Measurements from ENCODE around the gene GPR150.

Gene GPR150

DNA sequence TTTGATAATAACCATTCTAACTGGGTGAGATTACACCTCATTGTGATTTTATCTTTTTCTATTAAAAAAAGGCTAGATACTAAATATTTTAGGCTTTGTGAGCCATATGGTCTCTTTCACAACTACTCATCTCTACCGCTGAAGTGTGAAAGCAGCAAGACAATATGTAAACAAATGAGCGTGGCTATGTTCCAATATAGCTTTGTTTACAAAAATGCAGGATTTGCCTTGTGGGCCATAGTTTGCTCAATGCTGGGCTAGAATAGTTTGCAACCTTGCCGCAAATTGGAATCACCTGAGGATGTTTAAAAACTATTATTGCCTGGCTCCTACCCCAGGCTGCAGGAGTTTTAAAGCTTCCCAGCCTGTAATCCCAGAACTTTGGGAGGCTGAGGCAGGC is 10.2 kb upstream of the GPR150 start:
- no peak overlapping the region for H3K9ac ChIP-seq (ENCODE audit: low read length)
- peaks cover 6% of the 10 kb centered on the region for H3K9me3 ChIP-seq (ENCODE audit: control insufficient read depth, low read length)
- no peaks in the 10 kb centered on the region for H3K4me1 ChIP-seq (ENCODE audit: control insufficient read depth, insufficient read depth, low read length)
- H3K4me3 ChIP-seq (ENCODE audit: low read length): no peak overlapping the region
- no peaks in the 10 kb centered on the region for H3K27me3 ChIP-seq (replicated peaks; ENCODE audit: control insufficient read depth, insufficient read depth, low read length)
- H3K36me3 ChIP-seq (ENCODE audit: control insufficient read depth, insufficient read depth, low read length, severe bottlenecking): no peaks in the 10 kb centered on the region
- DNase-seq (ENCODE audit: low read depth): no peak

DNA sequence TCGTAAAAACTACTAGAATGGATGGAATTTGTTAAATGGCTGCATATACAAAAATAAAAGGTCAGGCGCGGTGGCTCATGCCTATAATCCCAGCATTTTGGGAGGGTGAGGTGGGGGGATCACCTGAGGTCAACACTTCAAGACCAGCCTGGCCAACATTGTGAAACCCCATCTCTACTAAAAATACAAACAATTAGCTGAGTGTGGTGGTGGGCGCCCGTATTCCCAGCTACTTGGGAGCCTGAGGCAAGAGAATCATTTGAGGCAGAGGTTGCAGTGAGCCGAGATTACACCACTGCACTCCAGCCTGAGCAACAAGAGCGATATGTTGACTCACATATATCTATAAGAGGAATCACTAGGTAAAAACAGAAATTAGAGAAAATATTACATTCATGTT is 9.3 kb upstream of the GPR150 start:
- no peak overlapping the region for H3K4me3 ChIP-seq (ENCODE audit: low read length)
- no peak for DNase-seq (ENCODE audit: low read depth)
- peaks cover 6% of the 10 kb centered on the region for H3K9me3 ChIP-seq (ENCODE audit: control insufficient read depth, low read length)
- no peak overlapping the region for H3K9ac ChIP-seq (ENCODE audit: low read length)
- no peaks in the 10 kb centered on the region for H3K4me1 ChIP-seq (ENCODE audit: control insufficient read depth, insufficient read depth, low read length)
- H3K36me3 ChIP-seq (ENCODE audit: control insufficient read depth, insufficient read depth, low read length, severe bottlenecking): no peaks in the 10 kb centered on the region
- H3K27me3 ChIP-seq (replicated peaks; ENCODE audit: control insufficient read depth, insufficient read depth, low read length): no peaks in the 10 kb centered on the region

DNA sequence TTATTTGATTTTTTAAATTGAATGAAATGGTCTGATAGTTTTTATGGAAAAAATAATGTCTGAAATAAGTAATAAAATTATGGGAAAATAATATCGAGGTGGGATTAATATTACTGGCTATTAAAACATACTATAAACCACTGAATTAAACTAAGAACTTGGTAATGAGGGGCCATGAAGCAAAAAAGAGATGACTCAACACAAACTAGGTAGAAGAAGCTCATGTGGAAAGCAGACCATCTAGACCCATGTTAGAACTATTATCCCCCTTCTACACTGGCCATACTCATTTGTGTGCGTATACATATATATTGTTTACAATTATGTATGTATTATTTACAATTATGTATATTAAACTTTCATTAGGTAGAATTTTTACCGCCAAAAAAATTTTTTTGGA is 8.5 kb upstream of the GPR150 start:
- Histone ChIP-seq H3K4me1 (ENCODE audit: control insufficient read depth, insufficient read depth, low read length) (peaks cover 1% of the 10 kb centered on the region), H3K27me3 (replicated peaks; ENCODE audit: control insufficient read depth, insufficient read depth, low read length) (no peaks in the 10 kb centered on the region), H3K36me3 (ENCODE audit: control insufficient read depth, insufficient read depth, low read length, severe bottlenecking) (no peaks in the 10 kb centered on the region), H3K9ac (ENCODE audit: low read length) (no peak overlapping the region), H3K4me3 (ENCODE audit: low read length) (no peak overlapping the region), H3K9me3 (ENCODE audit: control insufficient read depth, low read length) (peaks cover 6% of the 10 kb centered on the region)
- DNase-seq (ENCODE audit: low read depth): no peak

DNA sequence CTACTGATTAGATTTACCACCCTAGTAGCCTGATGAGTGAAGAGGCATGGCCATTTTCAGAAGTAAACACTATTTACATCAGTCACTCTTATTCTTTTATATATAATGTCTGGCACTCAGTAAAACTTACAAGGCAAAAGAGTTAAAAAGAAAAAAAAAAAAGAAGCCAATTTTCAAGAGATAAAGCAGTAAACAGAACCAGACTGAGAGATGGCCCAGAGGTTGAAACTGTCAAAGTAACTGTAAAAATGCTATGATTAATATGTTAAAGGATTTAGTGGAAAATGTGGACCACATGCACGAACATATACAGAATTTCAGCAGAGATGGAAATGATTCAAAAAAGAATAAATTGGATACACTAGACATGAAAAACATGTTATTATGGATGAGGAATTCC is 6.4 kb upstream of the GPR150 start:
- no peak for DNase-seq (ENCODE audit: low read depth)
- Histone ChIP-seq H3K4me1 (ENCODE audit: control insufficient read depth, insufficient read depth, low read length) (peaks cover 9% of the 10 kb centered on the region), H3K4me3 (ENCODE audit: low read length) (no peak overlapping the region), H3K36me3 (ENCODE audit: control insufficient read depth, insufficient read depth, low read length, severe bottlenecking) (no peaks in the 10 kb centered on the region), H3K9me3 (ENCODE audit: control insufficient read depth, low read length) (peaks cover 6% of the 10 kb centered on the region), H3K27me3 (replicated peaks; ENCODE audit: control insufficient read depth, insufficient read depth, low read length) (no peaks in the 10 kb centered on the region), H3K9ac (ENCODE audit: low read length) (no peak overlapping the region)

GRCh38 chr5:95615164-95615467 is 4.8 kb upstream of the GPR150 start:
- Histone ChIP-seq H3K4me3 (ENCODE audit: low read length) (no peak overlapping the region), H3K36me3 (ENCODE audit: control insufficient read depth, insufficient read depth, low read length, severe bottlenecking) (no peaks in the 10 kb centered on the region), H3K27me3 (replicated peaks; ENCODE audit: control insufficient read depth, insufficient read depth, low read length) (no peaks in the 10 kb centered on the region), H3K4me1 (ENCODE audit: control insufficient read depth, insufficient read depth, low read length) (peaks cover 23% of the 10 kb centered on the region), H3K9ac (ENCODE audit: low read length) (no peak overlapping the region), H3K9me3 (ENCODE audit: control insufficient read depth, low read length) (peaks cover 6% of the 10 kb centered on the region)
- DNase-seq (ENCODE audit: low read depth): no peak

DNA sequence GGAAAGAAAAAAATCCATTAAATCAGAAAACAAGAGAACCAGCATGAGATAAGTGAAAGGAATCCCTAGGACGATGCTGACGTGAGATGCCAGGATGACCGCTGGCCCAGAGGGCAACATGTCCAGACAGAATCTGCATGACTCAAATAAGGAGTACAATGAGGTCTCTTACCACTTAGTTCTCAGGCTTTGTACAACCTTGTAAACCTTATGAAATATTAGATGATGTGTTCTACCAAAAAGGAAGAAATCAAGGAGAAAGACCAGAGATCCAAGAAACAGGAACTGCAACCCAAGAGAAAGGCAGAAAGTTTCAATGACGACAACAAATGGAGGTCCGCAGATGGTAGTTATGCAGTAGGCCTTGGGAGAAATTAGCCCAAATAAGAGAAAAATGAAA is 2.8 kb upstream of the GPR150 start:
- H3K9ac ChIP-seq (ENCODE audit: low read length): no peak overlapping the region
- peak; percentile 46 for DNase-seq (ENCODE audit: low read depth)
- H3K27me3 ChIP-seq (replicated peaks; ENCODE audit: control insufficient read depth, insufficient read depth, low read length): no peaks in the 10 kb centered on the region
- no peaks in the 10 kb centered on the region for H3K36me3 ChIP-seq (ENCODE audit: control insufficient read depth, insufficient read depth, low read length, severe bottlenecking)
- H3K4me3 ChIP-seq (ENCODE audit: low read length): no peak overlapping the region
- H3K4me1 ChIP-seq (ENCODE audit: control insufficient read depth, insufficient read depth, low read length): peaks cover 24% of the 10 kb centered on the region
- H3K9me3 ChIP-seq (ENCODE audit: control insufficient read depth, low read length): peaks cover 6% of the 10 kb centered on the region

DNA sequence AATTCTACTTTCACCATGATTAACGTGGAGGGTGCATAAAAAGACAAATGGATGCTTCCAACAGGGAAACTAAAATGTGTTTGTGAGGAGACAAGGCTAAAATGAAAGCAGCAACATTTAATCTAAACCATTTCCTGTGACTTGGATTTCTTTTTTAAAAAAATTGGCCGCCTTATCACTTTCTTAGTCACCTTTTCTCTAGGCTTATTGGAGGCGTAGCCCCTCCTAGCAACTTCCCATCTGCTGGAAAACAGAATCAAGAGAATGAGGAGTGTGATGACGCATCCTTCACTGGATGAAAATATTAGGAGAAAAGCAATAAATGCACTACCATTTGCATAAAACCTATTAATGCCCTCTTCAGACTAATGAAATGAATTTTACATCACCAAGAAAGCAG is 791 bp upstream of the GPR150 start:
- Histone ChIP-seq H3K4me1 (ENCODE audit: control insufficient read depth, insufficient read depth, low read length) (peaks cover 24% of the 10 kb centered on the region), H3K27me3 (replicated peaks; ENCODE audit: control insufficient read depth, insufficient read depth, low read length) (no peaks in the 10 kb centered on the region), H3K4me3 (ENCODE audit: low read length) (peak overlapping the region; percentile 81), H3K9ac (ENCODE audit: low read length) (peak overlapping the region; percentile 82), H3K36me3 (ENCODE audit: control insufficient read depth, insufficient read depth, low read length, severe bottlenecking) (no peaks in the 10 kb centered on the region), H3K9me3 (ENCODE audit: control insufficient read depth, low read length) (no peaks in the 10 kb centered on the region)
- DNase-seq (ENCODE audit: low read depth): no peak

GRCh38 chr5:95619514-95620029 is 315 bp upstream of the GPR150 start:
- Histone ChIP-seq H3K9me3 (ENCODE audit: control insufficient read depth, low read length) (no peaks in the 10 kb centered on the region), H3K9ac (ENCODE audit: low read length) (peak overlapping the region; percentile 82), H3K4me1 (ENCODE audit: control insufficient read depth, insufficient read depth, low read length) (peaks cover 24% of the 10 kb centered on the region), H3K4me3 (ENCODE audit: low read length) (peak overlapping the region; percentile 81), H3K27me3 (replicated peaks; ENCODE audit: control insufficient read depth, insufficient read depth, low read length) (no peaks in the 10 kb centered on the region), H3K36me3 (ENCODE audit: control insufficient read depth, insufficient read depth, low read length, severe bottlenecking) (no peaks in the 10 kb centered on the region)
- DNase-seq (ENCODE audit: low read depth): no peak

DNA sequence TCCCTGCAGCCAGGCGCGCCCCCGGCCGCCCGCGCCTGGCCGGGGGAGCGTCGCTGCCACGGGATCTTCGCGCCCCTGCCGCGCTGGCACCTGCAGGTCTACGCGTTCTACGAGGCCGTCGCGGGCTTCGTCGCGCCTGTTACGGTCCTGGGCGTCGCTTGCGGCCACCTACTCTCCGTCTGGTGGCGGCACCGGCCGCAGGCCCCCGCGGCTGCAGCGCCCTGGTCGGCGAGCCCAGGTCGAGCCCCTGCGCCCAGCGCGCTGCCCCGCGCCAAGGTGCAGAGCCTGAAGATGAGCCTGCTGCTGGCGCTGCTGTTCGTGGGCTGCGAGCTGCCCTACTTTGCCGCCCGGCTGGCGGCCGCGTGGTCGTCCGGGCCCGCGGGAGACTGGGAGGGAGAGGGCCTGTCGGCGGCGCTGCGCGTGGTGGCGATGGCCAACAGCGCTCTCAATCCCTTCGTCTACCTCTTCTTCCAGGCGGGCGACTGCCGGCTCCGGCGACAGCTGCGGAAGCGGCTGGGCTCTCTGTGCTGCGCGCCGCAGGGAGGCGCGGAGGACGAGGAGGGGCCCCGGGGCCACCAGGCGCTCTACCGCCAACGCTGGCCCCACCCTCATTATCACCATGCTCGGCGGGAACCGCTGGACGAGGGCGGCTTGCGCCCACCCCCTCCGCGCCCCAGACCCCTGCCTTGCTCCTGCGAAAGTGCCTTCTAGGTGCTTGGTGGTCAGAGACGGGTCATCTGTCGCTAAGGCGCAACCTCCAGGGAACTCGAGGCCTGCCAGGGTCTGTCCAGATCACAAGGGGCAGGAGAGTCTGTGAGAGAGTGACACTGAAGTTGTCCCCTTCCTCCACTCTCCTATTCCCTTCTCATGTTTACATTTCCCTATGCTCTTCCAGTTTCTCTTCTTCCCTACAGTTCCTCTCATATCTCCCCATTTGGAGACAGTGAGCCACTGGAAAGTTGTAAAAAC is 1.3 kb downstream of the GPR150 start:
- Histone ChIP-seq H3K36me3 (ENCODE audit: control insufficient read depth, insufficient read depth, low read length, severe bottlenecking) (no peaks in the 10 kb centered on the region), H3K27me3 (replicated peaks; ENCODE audit: control insufficient read depth, insufficient read depth, low read length) (no peaks in the 10 kb centered on the region)
- DNase-seq (ENCODE audit: low read depth): peak; percentile 38

DNA sequence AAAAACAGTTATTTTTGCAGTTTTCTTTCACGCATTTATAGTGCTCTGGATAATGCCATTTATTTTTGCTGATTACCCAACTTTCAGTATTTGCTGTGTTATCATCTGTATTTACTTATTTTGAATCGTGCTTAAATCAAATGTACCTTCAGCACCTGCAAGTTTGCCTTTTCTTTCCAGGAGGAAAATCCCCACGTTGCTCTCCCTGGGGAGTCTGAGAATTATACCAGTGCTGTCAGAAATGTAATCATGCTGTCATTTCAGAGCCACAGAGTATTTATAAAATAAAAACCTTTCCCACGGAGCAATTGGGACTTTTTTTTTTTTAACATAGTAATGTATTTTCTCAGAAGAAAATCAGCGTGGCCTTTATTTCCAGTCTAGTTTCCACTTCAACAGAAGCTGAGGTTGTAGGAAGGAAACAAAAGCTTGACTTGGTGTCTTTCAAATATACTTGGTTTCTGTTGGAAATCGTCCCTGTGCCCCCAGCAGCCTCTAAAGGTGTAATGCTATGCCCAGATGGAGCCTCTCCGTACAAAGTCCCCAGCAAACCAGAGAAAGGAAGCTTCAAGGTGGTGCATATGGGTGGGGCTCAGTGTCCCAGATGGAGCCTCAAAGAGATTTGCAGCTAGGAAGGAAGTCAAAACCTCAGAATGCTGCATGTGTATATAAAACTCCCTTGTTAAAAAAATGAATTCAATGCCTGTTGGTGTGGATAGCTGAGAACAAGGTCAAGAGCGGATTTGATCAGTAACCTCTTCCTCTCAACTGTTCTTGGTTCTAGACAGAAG is 2.1 kb downstream of the GPR150 start:
- H3K36me3 ChIP-seq (ENCODE audit: control insufficient read depth, insufficient read depth, low read length, severe bottlenecking): no peaks in the 10 kb centered on the region
- H3K27me3 ChIP-seq (replicated peaks; ENCODE audit: control insufficient read depth, insufficient read depth, low read length): no peaks in the 10 kb centered on the region
- no peaks in the 10 kb centered on the region for H3K9me3 ChIP-seq (ENCODE audit: control insufficient read depth, low read length)
- no peak overlapping the region for H3K9ac ChIP-seq (ENCODE audit: low read length)
- peaks cover 24% of the 10 kb centered on the region for H3K4me1 ChIP-seq (ENCODE audit: control insufficient read depth, insufficient read depth, low read length)
- H3K4me3 ChIP-seq (ENCODE audit: low read length): no peak overlapping the region
- DNase-seq (ENCODE audit: low read depth): no peak

More for the DNA sequence above, 1.3 kb downstream of the GPR150 start:
- Histone ChIP-seq H3K4me3 (ENCODE audit: low read length) (peak overlapping the region; percentile 81), H3K9me3 (ENCODE audit: control insufficient read depth, low read length) (no peaks in the 10 kb centered on the region), H3K4me1 (ENCODE audit: control insufficient read depth, insufficient read depth, low read length) (peaks cover 24% of the 10 kb centered on the region), H3K9ac (ENCODE audit: low read length) (peak overlapping the region; percentile 63)

DNA sequence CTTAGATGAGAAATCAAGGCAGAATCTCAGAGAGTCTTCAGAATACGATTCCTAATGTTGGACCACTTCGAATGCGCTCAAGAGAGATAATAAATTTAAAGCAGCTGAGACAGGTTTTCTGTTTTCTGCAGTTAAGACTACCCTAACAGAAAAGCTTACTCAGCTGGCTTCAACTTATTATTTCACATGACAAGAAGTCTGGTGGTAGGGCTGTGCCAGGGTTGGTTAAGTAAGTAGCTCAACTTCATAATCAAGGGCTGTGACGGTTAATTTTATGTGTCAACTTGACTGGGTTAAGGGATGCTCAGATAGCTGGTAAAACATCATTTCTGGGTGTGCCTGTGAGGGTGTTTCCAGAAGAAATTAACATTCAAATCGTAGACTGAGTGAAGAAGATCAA is 3.8 kb downstream of the GPR150 start:
- no peak overlapping the region for H3K9ac ChIP-seq (ENCODE audit: low read length)
- DNase-seq (ENCODE audit: low read depth): no peak
- no peaks in the 10 kb centered on the region for H3K36me3 ChIP-seq (ENCODE audit: control insufficient read depth, insufficient read depth, low read length, severe bottlenecking)
- H3K4me3 ChIP-seq (ENCODE audit: low read length): no peak overlapping the region
- H3K4me1 ChIP-seq (ENCODE audit: control insufficient read depth, insufficient read depth, low read length): peaks cover 26% of the 10 kb centered on the region
- H3K9me3 ChIP-seq (ENCODE audit: control insufficient read depth, low read length): no peaks in the 10 kb centered on the region
- H3K27me3 ChIP-seq (replicated peaks; ENCODE audit: control insufficient read depth, insufficient read depth, low read length): no peaks in the 10 kb centered on the region

Measured in adipocyte (in vitro differentiated cells).